ENCODE measurements around the gene TBX1. TPM values are rescaled to one million over a fixed set of nuclear protein-coding genes. Genes with fewer than 3 reads are reported as not detected.

TBX1 gene
- total and polyA plus RNA-seq, 4 experiments from 2014 or later, result not detected

GRCh38 chr22:19716041-19716828 lies 44.3 kb upstream of the TBX1 start:
- H3K27me3 Mint-ChIP-seq, result peaks cover 13 to 33% of the 10 kb centered on the region in 2 donors
- H3K4me3 ChIP-seq (ENCODE audit: low read length in 2 of 2), result no peak overlapping the region
- DNase-seq, result peak in 1 of 5 donors; percentile 26
- peaks cover 25% of the 10 kb centered on the region for H3K27me3 ChIP-seq (ENCODE audit: insufficient read depth, low read length)
- CTCF ChIA-PET (ENCODE audit: partially characterized antibody), result interaction anchor here (1.0 to 1.4 kb wide), 3 partner anchors 37 to 40 kb away, joined by 3 to 7 read pairs (median 5); no protein-coding TSS in a partner anchor
- intact Hi-C loops (cut with micrococcal nuclease), result no loop called here
- no peaks in the 10 kb centered on the region for H3K36me3 ChIP-seq (ENCODE audit: insufficient read depth, low read length)
- H3K27ac ChIP-seq (ENCODE audit: low read depth, low read length), result no peak overlapping the region
- H3K9me3 ChIP-seq (ENCODE audit: control insufficient read depth in 1 of 2, low read length in 2 of 2), result no peaks in the 10 kb centered on the region
- H3K9me3 Mint-ChIP-seq, result peaks cover 0 to 2% (median 0%) of the 10 kb centered on the region in 8 donors
- no peak overlapping the region for H3K27ac Mint-ChIP-seq
- H3K4me1 ChIP-seq (ENCODE audit: insufficient read depth, low read length), result peaks cover 21% of the 10 kb centered on the region
- peaks cover 2 to 29% (median 8%) of the 10 kb centered on the region in 4 donors for H3K4me1 Mint-ChIP-seq
- no peaks in the 10 kb centered on the region for H3K36me3 Mint-ChIP-seq
- POLR2A ChIA-PET (ENCODE audit: partially characterized antibody), result no interaction called here
- peak overlapping the region in 5 of 8 donors; percentile 9 to 46 (median 33) for H3K4me3 Mint-ChIP-seq

- intact Hi-C loops (cut with micrococcal nuclease), result no loop called here
- H3K4me1 Mint-ChIP-seq, result peaks cover 2 to 32% (median 8%) of the 10 kb centered on the region in 4 donors
Observed at GRCh38 chr22:19716829-19717105, 43.8 kb upstream of the TBX1 start.

GRCh38 chr22:19717181-19717580 lies 43.4 kb upstream of the TBX1 start:
- peak in 1 of 5 donors; percentile 39 for DNase-seq
- Histone ChIP-seq H3K4me3 (ENCODE audit: low read length in 2 of 2) (no peak overlapping the region), H3K4me1 (ENCODE audit: insufficient read depth, low read length) (peaks cover 21% of the 10 kb centered on the region), H3K27me3 (ENCODE audit: insufficient read depth, low read length) (peaks cover 25% of the 10 kb centered on the region), H3K9me3 (ENCODE audit: control insufficient read depth in 1 of 2, low read length in 2 of 2) (no peaks in the 10 kb centered on the region), H3K36me3 (ENCODE audit: insufficient read depth, low read length) (no peaks in the 10 kb centered on the region), H3K27ac (ENCODE audit: low read depth, low read length) (no peak overlapping the region)
- H3K4me3 Mint-ChIP-seq, result peak overlapping the region in 2 of 8 donors; percentile 84 to 86
- peaks cover 0 to 2% (median 0%) of the 10 kb centered on the region in 8 donors for H3K9me3 Mint-ChIP-seq
- H3K4me1 Mint-ChIP-seq, result peaks cover 2 to 32% (median 8%) of the 10 kb centered on the region in 4 donors
- H3K36me3 Mint-ChIP-seq, result no peaks in the 10 kb centered on the region
- no peak overlapping the region for H3K27ac Mint-ChIP-seq
- intact Hi-C loops (cut with micrococcal nuclease), result no loop called here
- ChIA-PET POLR2A (ENCODE audit: partially characterized antibody) (no interaction called here), CTCF (ENCODE audit: partially characterized antibody) (interaction anchor here (1.4 kb wide), 2 partner anchors 38 to 41 kb away, joined by 5 to 7 read pairs; no protein-coding TSS in a partner anchor)
- H3K27me3 Mint-ChIP-seq, result peaks cover 19 to 37% of the 10 kb centered on the region in 2 donors

More at GRCh38 chr22:19716829-19717105, 43.8 kb upstream of the TBX1 start:
- no peak for DNase-seq
- Mint-ChIP-seq H3K36me3 (no peaks in the 10 kb centered on the region), H3K9me3 (peaks cover 0 to 2% (median 0%) of the 10 kb centered on the region in 8 donors), H3K27me3 (peaks cover 18 to 36% of the 10 kb centered on the region in 2 donors), H3K27ac (no peak overlapping the region), H3K4me3 (peak overlapping the region in 2 of 8 donors; percentile 42 to 54)
- no peak overlapping the region for H3K27ac ChIP-seq (ENCODE audit: low read depth, low read length)
- no peak overlapping the region for H3K4me3 ChIP-seq (ENCODE audit: low read length in 2 of 2)
- no peaks in the 10 kb centered on the region for H3K9me3 ChIP-seq (ENCODE audit: control insufficient read depth in 1 of 2, low read length in 2 of 2)
- ChIA-PET POLR2A (ENCODE audit: partially characterized antibody) (no interaction called here), CTCF (ENCODE audit: partially characterized antibody) (interaction anchor here (1.4 kb wide), 2 partner anchors 37 to 41 kb away, joined by 5 to 7 read pairs; no protein-coding TSS in a partner anchor)
- H3K36me3 ChIP-seq (ENCODE audit: insufficient read depth, low read length), result no peaks in the 10 kb centered on the region
- peaks cover 25% of the 10 kb centered on the region for H3K27me3 ChIP-seq (ENCODE audit: insufficient read depth, low read length)
- peaks cover 21% of the 10 kb centered on the region for H3K4me1 ChIP-seq (ENCODE audit: insufficient read depth, low read length)

- peaks cover 2 to 34% (median 8%) of the 10 kb centered on the region in 4 donors for H3K4me1 Mint-ChIP-seq
- no peaks in the 10 kb centered on the region for H3K9me3 ChIP-seq (ENCODE audit: control insufficient read depth in 1 of 2, low read length in 2 of 2)
- no peaks in the 10 kb centered on the region for H3K36me3 Mint-ChIP-seq
- peak; percentile 73 to 85 (median 82) for DNase-seq
- ChIA-PET CTCF (ENCODE audit: partially characterized antibody) (interaction anchor here (1.0 to 1.4 kb wide), 2 partner anchors 38 to 42 kb away, joined by 3 to 5 read pairs; no protein-coding TSS in a partner anchor), POLR2A (ENCODE audit: partially characterized antibody) (no interaction called here)
- intact Hi-C loops (cut with micrococcal nuclease), result loop anchor here (1.0 to 2.0 kb wide), 2 partner anchors 136 to 539 kb away; partner anchors contain the start of genes GNB1L, RTL10 and SLC25A1
- peaks cover 0 to 2% (median 0%) of the 10 kb centered on the region in 8 donors for H3K9me3 Mint-ChIP-seq
- peaks cover 19 to 39% of the 10 kb centered on the region in 2 donors for H3K27me3 Mint-ChIP-seq
- peak overlapping the region in 1 of 7 donors; percentile 64 for H3K27ac Mint-ChIP-seq
- peak overlapping the region; percentile 44 to 86 (median 78) for H3K4me3 Mint-ChIP-seq
- H3K4me3 ChIP-seq (ENCODE audit: low read length in 2 of 2), result peak overlapping the region in 1 of 2 donors; percentile 38
- H3K36me3 ChIP-seq (ENCODE audit: insufficient read depth, low read length), result no peaks in the 10 kb centered on the region
- H3K27ac ChIP-seq (ENCODE audit: low read depth, low read length), result no peak overlapping the region
- peaks cover 25% of the 10 kb centered on the region for H3K27me3 ChIP-seq (ENCODE audit: insufficient read depth, low read length)
- peaks cover 25% of the 10 kb centered on the region for H3K4me1 ChIP-seq (ENCODE audit: insufficient read depth, low read length)
Observed at GRCh38 chr22:19717691-19718455, 42.7 kb upstream of the TBX1 start.

- CTCF ChIA-PET (ENCODE audit: partially characterized antibody), result interaction anchor here (1.0 kb wide), 1 partner anchor 39 kb away, joined by 3 read pairs; no protein-coding TSS in a partner anchor
Observed at GRCh38 chr22:19718456-19719049, 42.0 kb upstream of the TBX1 start.

GRCh38 chr22:19719050-19719482 lies 41.5 kb upstream of the TBX1 start:
- Histone ChIP-seq H3K4me1 (ENCODE audit: insufficient read depth, low read length) (peaks cover 30% of the 10 kb centered on the region), H3K27me3 (ENCODE audit: insufficient read depth, low read length) (peaks cover 17% of the 10 kb centered on the region), H3K9me3 (ENCODE audit: control insufficient read depth in 1 of 2, low read length in 2 of 2) (no peaks in the 10 kb centered on the region), H3K27ac (ENCODE audit: low read depth, low read length) (no peak overlapping the region), H3K36me3 (ENCODE audit: insufficient read depth, low read length) (no peaks in the 10 kb centered on the region), H3K4me3 (ENCODE audit: low read length in 2 of 2) (peak overlapping the region in 1 of 2 donors; percentile 38)
- Mint-ChIP-seq H3K4me3 (peak overlapping the region; percentile 55 to 78 (median 72)), H3K36me3 (no peaks in the 10 kb centered on the region), H3K27me3 (peaks cover 18 to 31% of the 10 kb centered on the region in 2 donors), H3K4me1 (peaks cover 5 to 35% (median 12%) of the 10 kb centered on the region in 4 donors), H3K27ac (peak overlapping the region in 1 of 7 donors; percentile 55), H3K9me3 (peaks cover 0 to 2% (median 0%) of the 10 kb centered on the region in 8 donors)
- ChIA-PET POLR2A (ENCODE audit: partially characterized antibody) (no interaction called here), CTCF (ENCODE audit: partially characterized antibody) (interaction anchor here (1.0 to 1.1 kb wide), 2 partner anchors 38 to 40 kb away, joined by 3 read pairs; no protein-coding TSS in a partner anchor)
- intact Hi-C loops (cut with micrococcal nuclease), result loop anchor here (2.0 kb wide), 1 partner anchor 540 kb away; the partner anchor contains the start of gene SLC25A1
- no peak for DNase-seq

More at GRCh38 chr22:19718456-19719049, 42.0 kb upstream of the TBX1 start:
- no peaks in the 10 kb centered on the region for H3K9me3 ChIP-seq (ENCODE audit: control insufficient read depth in 1 of 2, low read length in 2 of 2)
- H3K27me3 ChIP-seq (ENCODE audit: insufficient read depth, low read length), result peaks cover 22% of the 10 kb centered on the region
- DNase-seq, result peak in 1 of 5 donors; percentile 7
- peaks cover 0 to 2% (median 0%) of the 10 kb centered on the region in 8 donors for H3K9me3 Mint-ChIP-seq
- H3K4me1 ChIP-seq (ENCODE audit: insufficient read depth, low read length), result peaks cover 30% of the 10 kb centered on the region
- H3K4me3 Mint-ChIP-seq, result no peak overlapping the region
- intact Hi-C loops (cut with micrococcal nuclease), result loop anchor here (1.0 to 2.0 kb wide), 2 partner anchors 136 to 540 kb away; partner anchors contain the start of genes GNB1L, RTL10 and SLC25A1
- POLR2A ChIA-PET (ENCODE audit: partially characterized antibody), result no interaction called here
- H3K27me3 Mint-ChIP-seq, result peaks cover 20 to 33% of the 10 kb centered on the region in 2 donors
- no peak overlapping the region for H3K27ac ChIP-seq (ENCODE audit: low read depth, low read length)
- H3K4me1 Mint-ChIP-seq, result peaks cover 5 to 38% (median 11%) of the 10 kb centered on the region in 4 donors
- peak overlapping the region in 1 of 2 donors; percentile 38 for H3K4me3 ChIP-seq (ENCODE audit: low read length in 2 of 2)
- H3K36me3 ChIP-seq (ENCODE audit: insufficient read depth, low read length), result no peaks in the 10 kb centered on the region
- no peak overlapping the region for H3K27ac Mint-ChIP-seq
- H3K36me3 Mint-ChIP-seq, result no peaks in the 10 kb centered on the region

Measured in CD4-positive, alpha-beta memory T cell (primary cell).